Activated T-cell treated with anti-CD3 and anti-CD28 coated beads, Interleukin-2, amount 50 U/mL, for 48 hours (primary cell): ENCODE results near the gene HOMER1.

Experiments
- DNase-seq, 2 experiments: peaks; one replicate each; pipeline ENCODE4 v3.0.0-alpha.2; 2020

Gene HOMER1, protein sequence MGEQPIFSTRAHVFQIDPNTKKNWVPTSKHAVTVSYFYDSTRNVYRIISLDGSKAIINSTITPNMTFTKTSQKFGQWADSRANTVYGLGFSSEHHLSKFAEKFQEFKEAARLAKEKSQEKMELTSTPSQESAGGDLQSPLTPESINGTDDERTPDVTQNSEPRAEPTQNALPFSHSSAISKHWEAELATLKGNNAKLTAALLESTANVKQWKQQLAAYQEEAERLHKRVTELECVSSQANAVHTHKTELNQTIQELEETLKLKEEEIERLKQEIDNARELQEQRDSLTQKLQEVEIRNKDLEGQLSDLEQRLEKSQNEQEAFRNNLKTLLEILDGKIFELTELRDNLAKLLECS

DNA sequence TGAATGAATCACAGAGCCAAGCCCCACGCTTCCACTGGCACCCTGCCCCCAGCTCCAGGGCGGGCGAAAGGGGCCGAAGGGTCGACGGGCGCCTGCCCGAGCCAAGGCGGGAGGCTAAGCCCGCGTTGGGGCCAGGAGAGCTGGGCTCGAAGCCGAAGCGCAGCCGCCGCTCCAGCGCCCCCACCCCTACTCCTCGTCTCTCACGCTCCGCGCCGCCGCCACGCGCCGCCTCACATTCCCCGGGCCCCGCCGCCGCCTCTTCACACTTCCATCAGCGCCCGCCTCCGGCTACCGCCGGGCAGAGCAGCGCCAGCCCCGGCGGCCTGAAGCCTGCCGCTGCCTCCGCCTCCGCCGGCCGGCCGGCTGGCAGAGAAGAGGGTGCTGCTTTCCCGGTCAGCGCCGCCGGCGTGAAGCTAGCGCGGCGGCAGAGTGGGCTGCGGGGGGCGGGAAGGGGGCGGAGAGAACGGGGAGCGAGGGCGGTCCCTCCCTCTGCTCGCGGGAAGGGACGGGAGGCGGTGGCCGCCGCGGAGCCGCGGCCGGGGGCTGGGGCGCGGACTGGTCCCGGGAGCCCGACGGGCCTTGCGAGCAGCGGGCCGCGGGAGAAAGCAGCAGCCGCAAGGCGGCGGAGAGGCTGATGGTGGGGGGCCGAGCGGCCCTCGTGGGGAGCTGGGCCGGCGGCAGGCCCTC is at the start of gene HOMER1:
HOMER1 (minus strand) TSS at position 431 of the 687 bp plus-strand sequence. CDS start 1,360 bp downstream, outside the sequence.
- peak; percentile 82 to 85 for DNase-seq

DNA sequence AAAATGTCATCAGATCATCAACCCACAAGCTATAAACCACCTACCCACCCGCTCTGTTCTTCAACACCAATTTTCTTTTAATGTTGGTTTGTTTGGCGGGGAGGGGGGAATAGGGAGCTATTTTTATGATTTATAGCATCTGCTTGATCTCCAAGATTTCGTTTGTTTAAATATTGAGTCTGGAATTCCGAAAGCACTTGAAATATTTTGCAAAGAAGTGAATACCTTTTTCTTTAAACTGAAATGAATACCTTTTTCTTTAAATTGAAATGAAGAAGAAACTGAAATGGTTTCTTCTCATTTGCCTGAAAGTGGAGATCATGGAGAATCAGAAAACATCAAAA is 49.3 kb upstream of the HOMER1 start:
- DNase-seq, result no peak

DNA sequence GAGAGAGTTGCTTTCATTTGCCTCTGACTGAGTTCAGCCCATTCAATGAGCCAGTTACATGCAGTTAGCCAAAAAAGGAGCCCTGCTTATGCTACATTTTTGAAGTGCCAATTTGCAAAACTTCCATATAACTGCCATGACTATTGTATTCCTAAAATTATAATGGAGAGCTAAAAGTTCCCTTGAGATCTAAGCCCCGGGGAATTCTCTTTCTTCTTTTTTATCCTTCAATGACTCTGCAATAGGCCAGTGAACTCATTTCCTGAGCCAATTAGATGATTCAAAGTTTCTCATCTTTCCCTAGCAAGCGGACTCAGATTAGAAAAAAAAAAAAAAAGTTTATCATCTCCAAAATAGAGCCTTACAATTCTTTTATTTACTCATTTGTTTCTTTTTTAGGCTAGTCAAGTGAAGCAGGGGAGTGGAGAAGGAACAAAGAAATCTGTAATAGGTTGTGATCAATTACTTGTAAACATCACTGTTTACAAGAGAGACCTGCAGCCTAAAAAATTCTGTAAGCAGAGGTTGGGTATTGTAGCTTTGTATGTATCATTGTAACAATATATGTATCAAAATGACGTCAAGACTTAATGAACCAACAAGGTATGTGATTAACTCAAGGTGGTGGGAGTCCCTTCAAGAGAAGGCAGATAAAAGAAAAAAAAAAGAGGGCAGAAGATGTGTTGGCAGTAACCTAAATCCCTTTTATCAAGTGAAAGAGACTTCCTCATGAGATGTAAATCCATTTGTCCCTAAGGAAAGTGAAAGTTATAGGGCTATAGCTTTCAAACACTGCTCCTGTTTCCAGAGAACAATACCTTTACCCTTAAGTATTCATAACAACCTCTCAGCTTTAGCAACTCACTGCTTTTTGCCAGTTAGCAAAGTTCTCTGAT is 48.7 kb upstream of the HOMER1 start:
- DNase-seq, result no peak

DNA sequence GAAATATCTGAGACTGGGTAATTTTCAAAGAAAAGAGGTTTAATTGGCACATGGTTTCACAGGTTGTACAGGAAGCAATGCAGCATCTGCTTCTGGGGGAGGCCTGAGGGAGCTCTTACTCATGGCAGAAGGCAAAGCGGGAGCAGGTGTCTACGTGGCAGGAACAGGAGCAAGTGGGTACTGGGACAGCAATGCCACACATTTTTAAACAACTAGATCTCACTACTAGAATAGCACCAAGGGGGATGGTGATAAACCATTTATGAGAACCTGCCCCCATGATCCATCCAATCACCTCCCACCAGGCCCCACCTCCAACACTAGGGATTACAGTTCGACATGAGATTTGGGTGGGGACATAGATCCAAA is 47.6 kb upstream of the HOMER1 start:
- peak; percentile 54 to 65 for DNase-seq

DNA sequence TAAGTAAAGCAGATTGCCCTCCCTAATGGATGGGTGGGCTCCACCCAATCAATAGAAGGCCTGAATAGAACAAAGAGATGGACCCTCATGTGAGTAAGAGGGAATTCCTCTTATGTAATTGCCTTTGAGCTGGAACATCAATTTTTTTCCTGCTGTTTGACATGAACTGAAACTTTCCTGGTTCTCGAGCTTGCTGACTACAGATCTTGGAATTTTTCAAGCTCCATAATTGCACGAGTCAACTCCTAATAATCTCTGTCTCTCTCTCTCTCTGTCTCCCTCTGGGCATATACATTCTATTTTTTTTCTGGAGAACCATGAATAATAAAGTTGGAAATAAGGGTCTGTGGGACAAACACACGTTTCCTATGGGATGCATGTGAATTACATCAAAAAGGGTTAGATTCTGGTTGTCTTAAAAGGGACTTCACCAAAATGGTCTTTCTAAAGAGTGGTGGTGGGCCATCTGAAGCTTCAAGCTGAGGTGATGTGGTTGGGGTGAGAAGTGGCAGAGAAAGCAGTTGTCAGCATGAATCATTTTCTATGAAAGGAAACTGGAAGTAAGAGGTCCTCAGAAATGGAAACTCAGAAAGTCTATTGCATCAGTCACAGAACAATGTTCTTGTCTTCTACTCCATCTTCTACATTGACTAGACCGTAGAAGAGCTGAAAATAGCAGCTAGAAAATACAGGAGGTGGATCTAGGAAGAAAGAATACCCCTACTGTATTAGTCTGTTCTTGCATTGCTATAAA is 47.0 kb upstream of the HOMER1 start:
- DNase-seq, result peak; percentile 26 to 34

DNA sequence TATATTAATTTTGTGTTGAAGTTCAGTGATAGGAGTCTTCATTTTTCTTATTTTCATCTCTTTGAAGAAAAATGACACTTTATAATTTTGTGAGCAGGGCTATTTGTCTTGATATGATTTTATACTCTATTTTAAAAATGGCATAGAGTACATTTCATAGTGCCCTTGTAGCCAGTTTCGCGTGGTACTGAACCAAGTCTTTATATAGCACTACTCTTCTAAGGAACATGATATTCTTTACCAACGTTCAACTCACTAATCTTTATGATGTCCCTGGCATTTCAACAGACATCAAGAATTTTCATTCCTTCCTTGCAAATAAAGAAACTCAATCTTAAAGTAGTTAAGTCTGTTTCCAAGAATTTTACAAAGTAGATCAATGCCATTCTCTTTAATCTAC is 41.5 kb upstream of the HOMER1 start:
- DNase-seq, result no peak

DNA sequence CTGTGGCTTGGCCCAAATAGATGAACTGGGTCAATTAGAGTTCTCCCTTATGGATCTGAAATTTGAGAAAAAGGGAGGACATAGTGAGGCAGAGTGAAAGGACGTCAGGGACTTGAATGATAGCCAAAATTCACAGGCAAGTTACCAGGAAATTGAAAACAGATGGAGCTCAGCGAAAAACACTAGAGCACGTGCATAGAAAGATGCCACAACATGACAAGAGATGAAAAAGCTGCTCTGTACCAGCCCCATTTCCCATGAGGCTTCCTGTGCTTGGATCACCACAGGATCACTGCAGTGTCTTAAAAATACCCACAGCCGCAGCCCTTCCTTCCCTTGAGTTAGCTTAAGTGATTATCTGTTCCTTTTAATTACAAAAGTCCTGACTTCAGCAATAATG is 39.0 kb upstream of the HOMER1 start:
- no peak for DNase-seq

DNA sequence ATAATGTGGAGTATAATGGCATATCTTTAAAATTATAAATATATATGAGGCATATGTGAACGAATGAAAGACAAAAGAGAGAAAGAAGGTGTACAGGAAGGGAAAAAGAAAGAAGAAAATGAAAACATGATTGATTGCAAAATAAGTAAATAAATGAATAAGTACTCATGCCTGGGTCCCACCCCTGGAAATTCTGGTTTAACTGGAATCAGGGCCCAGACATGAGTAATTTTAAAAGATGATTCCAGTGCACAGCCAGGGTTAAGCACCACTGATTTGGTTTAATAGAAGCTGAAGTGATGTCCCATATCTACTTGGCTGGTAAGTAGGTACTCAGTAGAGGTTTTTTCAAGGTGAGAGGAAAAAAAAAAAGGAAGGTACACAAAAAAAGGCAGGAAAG is 34.0 kb upstream of the HOMER1 start:
- no peak for DNase-seq

DNA sequence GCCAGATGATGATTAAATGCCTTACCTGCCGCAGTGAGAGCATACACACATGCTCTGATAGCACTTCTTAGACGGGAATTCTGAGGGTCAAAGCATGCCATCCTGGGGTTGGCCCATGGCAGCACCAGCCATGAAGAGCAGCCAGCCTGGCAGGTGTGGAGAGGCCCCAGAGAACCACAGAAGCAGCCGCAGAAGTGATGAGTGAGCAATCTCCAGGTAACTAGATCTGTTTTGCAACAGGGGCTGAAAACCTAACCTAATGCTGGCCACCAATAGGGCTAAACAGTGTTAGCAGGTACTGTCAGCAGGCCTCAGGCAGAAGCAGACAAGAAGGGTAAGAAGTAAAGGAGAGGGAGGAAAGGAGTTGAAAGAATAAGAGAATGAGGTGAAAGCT is 33.5 kb upstream of the HOMER1 start:
- no peak for DNase-seq

DNA sequence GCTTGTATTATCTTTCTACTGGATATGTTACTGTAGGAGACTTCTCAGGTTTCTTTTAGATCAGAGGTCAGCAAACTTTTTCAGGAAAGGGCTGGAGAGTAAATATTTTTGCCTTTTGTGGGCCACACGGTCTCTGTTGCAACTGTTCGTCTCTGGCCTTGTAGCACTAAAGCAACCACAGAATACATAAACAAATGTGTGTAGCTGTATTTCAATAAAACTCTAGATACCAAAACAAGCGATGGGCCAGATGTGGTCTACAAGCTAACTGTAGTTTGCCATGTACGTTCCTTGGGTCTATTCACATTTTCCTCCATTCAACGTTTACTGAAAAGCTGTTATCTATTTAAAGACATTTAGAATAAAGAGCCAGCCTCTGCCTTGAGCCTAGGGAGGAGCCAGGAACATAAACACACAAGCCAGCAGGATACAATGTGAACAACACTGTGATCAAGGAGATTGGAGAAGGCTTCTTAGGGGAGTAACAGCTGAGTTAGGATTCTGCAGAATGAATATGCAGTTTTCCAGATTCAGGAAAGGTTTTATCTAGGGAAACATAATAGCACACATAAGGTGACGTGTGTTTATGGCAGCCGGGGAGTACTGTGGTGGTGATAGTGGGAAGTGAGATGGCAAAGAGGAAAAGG is 33.0 kb upstream of the HOMER1 start:
- no peak for DNase-seq

DNA sequence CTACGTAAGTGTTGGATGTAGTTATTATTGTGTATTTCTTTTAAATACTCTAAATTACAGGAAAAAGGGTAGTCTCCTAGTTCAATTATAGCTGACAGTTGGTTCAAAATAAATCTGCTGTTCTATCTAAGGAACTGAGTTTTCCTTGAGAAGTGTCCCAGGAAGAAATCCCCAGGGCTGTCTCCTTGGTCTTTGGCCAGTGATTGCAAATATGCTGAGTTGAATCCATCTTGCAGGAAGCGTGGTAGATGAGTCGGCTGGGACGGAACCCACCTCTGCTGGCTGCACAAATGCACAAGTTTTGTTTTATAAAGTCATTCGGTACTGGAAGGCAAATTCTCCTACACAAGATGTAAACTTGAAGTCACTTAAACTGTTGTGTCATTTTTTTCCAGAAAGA is 30.2 kb upstream of the HOMER1 start:
- DNase-seq, result no peak

DNA sequence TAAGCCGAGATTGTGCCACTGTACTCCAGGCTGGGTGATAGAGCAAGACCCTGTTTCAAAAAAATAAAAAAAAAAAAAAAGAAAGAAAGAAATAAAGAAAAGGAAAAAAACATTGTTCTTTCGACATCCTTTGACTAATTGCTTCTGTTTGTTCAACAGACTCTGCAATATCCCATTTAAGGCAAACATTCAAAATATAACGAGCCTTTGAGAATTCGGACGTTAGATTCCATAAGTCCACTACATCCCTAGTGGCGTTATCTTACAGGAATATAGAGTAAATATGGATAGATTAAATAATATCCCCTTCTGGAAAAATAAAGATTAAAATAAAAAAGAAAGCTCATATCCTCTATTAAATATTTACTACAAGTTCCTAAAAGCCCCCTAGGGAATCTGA is 27.0 kb upstream of the HOMER1 start:
- no peak for DNase-seq

DNA sequence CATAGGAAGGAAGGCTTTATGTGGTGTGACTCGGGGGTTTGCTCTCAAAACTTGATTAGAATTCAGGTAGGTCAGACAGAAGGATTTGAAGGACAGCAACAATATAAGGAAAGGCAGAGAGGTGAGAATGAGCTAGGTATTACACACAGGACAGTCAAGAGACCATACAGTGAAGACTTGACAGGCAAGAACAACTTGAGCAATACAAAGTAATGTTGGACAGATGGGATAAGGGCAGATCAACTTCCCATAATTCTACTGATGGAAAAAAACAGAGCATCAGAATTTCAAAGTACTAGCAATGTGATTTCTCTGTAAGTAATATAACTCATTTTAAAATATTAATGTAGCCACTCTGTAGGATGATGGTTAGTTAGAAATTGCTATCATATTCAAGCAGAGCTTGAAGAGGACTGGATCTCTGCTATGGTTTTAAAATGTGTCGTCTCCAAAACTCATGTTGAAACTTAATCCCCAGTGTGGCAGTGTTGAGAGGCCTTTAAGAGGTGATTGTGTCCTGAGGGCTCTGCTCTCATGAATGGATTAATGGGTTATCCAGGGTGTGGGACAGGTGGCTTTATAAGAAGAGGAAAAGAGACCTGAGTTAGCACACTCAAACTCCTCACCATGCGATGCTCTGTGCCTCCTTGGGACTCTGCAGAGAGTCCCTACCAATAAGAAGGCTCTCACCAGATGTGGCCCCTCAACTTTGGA is 22.4 kb upstream of the HOMER1 start:
- DNase-seq, result no peak

DNA sequence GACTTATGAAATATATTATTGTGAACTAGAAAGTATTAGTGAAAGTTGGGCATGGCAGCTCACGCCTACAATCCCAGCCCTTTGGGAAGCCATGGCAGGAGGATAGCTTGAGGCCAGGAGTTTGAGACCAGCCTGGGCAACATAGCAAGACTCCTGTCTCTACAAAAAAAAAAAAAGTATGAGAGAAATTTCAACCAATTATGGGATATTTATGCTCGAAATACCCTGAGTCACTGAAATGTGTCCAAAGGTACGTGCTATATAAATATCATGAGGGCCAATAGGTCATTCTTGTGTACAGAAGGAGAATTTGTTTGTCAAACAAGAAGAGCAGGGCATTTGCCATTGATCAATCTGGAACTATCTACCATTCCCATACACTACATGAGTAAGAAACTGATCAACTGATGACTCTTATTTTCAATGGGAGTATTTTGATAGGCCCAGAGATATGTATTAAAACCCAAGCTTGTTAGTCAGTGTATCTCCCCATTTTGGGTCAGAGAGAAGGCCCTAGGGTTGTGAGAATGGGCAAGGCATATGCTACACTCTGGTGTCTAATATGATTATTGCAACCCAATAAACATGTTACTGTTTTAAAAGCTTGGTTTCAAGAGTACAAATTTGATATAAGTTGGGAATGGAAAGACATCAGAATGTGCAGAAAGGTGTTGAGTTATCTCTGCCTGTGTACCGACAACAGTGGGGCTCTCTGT is 21.7 kb upstream of the HOMER1 start:
- no peak for DNase-seq

DNA sequence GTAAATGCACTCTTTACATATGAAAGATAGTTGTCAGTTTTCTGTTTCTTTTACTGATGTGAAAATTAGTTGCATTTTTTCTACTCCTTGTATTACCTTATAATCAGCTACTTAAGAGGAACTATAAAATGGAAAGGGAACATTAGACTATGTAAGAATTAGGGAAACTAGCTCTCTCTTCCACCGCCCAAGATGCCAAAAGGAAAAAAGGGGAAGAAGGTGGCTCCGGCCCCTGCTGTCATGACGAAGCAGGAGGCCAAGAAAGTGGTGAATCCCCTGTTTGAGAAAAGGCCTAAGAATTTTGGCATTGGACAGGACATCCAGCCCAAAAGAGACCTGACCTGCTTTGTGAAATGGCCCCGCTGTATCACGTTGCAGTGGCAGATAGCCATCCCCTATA is 15.2 kb upstream of the HOMER1 start:
- DNase-seq, result no peak

DNA sequence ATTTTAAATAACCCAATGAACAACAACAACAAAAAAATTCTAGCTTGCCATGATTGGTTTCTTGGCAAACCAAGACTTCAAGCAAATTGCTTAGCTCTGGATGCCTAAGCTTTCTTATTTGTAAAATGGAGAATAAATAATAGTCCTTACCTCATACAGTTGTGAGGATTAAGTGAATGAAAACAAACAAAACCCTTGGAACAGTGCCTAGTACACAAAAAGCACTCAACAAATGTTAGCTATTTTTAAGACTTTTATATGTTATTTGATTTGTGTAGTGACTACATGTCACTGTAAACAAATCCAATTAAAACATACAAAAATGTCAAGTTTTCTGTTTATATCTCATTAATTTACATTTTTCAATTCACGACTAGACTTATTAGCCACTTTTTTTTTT is 13.5 kb upstream of the HOMER1 start:
- no peak for DNase-seq

DNA sequence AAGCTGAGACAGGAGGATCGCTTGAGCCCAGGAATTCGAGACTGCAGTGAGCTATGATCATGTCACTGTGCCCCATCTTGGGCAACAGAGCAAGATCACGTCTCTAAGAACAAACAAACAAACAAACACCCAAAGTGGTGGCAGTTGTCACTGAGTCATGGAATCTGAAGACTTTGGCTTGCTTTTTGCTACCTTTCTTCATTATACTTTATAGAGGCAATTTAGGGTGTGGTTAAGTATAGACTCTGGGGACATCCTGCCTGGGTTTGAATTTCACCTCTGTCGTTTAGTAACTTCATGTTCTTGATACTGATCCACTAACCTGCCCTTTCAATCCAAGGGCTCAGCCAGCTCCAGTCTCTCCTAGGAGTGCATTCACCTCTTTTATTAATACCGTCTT is 13.0 kb upstream of the HOMER1 start:
- no peak for DNase-seq

DNA sequence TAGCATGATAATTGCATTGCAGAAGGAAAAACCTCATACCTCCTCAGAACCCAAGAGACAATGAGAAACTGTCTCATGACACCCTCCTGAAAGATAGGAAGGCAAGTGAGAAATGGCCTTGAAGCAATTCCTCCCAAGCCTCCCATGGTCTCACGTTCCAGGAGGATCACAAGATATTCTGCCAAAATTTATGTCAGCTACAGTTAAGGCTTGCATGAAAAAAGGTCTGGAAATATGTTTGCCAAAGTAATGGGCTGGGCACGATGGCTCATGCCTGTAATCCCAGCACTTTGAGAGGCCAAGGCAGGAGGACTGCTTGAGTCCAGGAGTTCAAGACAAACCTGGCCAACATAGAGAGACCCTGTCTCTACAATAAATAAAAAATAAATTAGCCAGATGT is 12.6 kb upstream of the HOMER1 start:
- DNase-seq, result no peak

DNA sequence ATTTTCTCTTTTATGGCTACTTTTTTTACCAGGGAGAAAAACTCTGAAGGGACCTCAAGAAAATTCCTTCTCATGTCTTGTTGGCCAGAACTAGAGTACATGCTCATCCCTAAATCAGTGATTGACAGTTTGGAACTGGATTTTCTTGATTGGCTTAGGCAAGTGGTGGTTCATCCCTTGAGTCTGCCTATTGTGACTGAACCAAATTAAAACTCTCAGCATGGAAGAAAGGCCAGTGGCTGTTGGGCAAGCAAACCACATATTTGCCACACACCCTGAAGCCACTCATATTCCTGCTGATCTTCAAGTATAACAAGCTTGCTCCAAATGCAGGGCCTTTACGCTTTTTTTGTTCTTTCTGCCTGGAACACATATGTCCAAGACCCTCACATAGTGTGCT is 7.2 kb upstream of the HOMER1 start:
- no peak for DNase-seq

DNA sequence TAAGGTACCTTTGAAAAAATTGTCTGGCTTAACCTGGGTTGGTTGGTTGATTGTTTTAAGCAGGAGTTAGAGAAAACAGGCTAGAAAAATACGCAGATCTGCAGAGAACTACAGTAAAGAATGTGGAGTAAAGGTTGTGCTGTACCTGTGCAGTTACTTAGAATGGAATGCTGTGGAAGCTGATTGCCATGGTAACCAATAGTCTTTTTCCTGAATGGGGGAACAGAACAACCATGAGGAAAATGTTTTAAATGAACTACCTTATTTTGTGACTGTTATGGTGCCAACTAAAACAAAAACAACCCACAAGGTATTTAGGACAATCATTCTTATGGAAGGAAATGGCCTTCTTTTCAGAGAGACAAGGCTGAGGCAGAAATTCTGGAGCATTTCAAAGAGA is 4.8 kb upstream of the HOMER1 start:
- DNase-seq, result no peak

DNA sequence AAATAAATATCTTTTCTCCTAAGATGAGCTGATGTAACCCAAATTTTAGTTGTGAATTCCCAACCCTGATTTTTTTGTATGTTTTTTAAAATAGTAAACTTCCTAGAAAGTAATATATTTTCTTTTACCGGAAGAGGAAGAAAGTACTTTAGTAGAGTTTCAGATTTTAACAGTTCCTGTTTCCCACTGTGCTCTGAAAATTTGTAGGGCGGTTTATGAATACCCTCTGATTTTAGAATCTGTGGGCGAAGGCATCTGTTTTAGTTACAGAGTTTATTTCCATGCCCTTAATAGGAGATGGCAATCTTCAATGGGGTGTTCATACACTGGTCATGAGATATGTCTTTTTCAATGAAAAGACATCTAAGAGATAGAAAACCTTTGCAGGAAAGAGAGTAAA is 3.7 kb upstream of the HOMER1 start:
- no peak for DNase-seq
